Measurements from ENCODE around the gene EXOC3L4. TPM values are rescaled to one million over a fixed set of nuclear protein-coding genes. Genes with fewer than 3 reads are reported as not detected.
A peak's percentile ranks its signal among the peaks of the same experiment; 100 is the strongest.

EXOC3L4 gene
- total and polyA plus RNA-seq, 9 of the 15 experiments (the other 6 are each of a cell fraction or from before 2014, with no cell fraction given): 0.10 to 6.7 (median 0.98) TPM; not detected in 1

DNA sequence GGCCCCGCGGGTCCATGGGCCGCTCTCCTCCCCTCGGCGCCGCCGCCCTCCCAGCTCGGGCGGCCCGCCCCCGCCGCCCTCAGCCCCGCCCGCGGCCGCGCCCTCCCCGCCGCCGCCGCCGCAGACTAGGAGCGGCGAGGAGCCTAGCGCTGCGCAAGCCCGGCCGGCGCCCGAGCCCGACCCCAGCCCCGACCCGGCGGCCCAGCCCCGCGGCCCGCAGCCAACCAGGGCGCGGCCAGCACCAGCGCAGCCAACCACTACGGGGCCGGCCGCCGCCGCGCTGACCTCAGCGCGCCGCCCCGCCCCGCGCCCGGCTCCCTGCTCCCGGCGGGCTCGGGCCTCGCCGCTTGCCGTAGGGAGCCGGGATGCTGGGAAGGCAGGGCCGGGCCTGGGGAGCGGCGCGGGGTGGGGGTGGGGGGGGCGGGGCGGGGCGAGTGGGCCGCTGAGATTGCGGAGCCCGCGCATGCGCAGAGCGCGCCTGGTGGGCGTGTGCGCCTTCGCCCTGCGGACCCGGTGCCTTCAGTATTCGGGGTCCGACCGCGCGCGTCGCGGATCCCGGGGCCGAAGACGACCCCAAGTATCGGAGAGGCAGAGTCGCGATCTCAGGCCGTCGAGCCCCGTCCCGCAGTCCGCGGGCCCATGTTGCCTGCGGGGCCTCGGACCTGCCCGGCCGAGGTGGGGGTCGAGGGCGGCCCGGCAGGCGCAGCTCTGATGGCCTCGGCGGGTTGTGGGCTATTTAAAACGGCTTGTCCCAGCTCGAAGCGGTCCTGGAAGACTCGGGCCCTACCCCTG lies 37.0 kb upstream of the EXOC3L4 start, which contains the start of gene CDC42BPB (continued):
- TF ChIP-seq, protein P1, sequence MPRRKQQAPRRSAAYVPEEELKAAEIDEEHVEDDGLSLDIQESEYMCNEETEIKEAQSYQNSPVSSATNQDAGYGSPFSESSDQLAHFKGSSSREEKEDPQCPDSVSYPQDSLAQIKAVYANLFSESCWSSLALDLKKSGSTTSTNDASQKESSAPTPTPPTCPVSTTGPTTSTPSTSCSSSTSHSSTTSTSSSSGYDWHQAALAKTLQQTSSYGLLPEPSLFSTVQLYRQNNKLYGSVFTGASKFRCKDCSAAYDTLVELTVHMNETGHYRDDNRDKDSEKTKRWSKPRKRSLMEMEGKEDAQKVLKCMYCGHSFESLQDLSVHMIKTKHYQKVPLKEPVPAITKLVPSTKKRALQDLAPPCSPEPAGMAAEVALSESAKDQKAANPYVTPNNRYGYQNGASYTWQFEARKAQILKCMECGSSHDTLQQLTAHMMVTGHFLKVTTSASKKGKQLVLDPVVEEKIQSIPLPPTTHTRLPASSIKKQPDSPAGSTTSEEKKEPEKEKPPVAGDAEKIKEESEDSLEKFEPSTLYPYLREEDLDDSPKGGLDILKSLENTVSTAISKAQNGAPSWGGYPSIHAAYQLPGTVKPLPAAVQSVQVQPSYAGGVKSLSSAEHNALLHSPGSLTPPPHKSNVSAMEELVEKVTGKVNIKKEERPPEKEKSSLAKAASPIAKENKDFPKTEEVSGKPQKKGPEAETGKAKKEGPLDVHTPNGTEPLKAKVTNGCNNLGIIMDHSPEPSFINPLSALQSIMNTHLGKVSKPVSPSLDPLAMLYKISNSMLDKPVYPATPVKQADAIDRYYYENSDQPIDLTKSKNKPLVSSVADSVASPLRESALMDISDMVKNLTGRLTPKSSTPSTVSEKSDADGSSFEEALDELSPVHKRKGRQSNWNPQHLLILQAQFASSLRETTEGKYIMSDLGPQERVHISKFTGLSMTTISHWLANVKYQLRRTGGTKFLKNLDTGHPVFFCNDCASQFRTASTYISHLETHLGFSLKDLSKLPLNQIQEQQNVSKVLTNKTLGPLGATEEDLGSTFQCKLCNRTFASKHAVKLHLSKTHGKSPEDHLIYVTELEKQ (CRISPR knock-in tag; IDR thresholded peaks at IDR 0.05): no peak
- TF ChIP-seq, protein P2, sequence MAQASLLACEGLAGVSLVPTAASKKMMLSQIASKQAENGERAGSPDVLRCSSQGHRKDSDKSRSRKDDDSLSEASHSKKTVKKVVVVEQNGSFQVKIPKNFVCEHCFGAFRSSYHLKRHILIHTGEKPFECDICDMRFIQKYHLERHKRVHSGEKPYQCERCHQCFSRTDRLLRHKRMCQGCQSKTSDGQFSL (CRISPR knock-in tag; IDR thresholded peaks at IDR 0.05): 0 out of 2 replicates have a peak, but pooled peaks have one; percentile 49
- TF ChIP-seq, protein P2 (tag; IDR thresholded peaks at IDR 0.05): peak in 1 of 2 experiments; percentile 85; a peak in 2 of 4 replicates
- TF ChIP-seq, protein P3, sequence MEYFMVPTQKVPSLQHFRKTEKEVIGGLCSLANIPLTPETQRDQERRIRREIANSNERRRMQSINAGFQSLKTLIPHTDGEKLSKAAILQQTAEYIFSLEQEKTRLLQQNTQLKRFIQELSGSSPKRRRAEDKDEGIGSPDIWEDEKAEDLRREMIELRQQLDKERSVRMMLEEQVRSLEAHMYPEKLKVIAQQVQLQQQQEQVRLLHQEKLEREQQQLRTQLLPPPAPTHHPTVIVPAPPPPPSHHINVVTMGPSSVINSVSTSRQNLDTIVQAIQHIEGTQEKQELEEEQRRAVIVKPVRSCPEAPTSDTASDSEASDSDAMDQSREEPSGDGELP (CRISPR knock-in tag; IDR thresholded peaks at IDR 0.05; ENCODE audit: borderline replicate concordance): 0 out of 2 replicates have a peak, but pooled peaks have one; percentile 25
- TF ChIP-seq RCOR1 (IDR thresholded peaks at IDR 0.05; ENCODE audit: borderline replicate concordance in 1 of 2, low read depth in 2 of 2, low read length in 2 of 2) (peak; percentile 41 to 88; a peak in 2 of 4 replicates), COPS2 (conservative IDR thresholded peaks at IDR 0.05) (no peak), NFYB (IDR thresholded peaks at IDR 0.05; ENCODE audit: extremely low read depth, insufficient read length) (peak; percentile 21), CCNT2 (IDR thresholded peaks at IDR 0.05; ENCODE audit: borderline replicate concordance, extremely low read depth, insufficient read length, low read depth, low read length) (peak; percentile 44), NR2C2 (CRISPR knock-in tag; IDR thresholded peaks at IDR 0.05) (no peak), NR2C2 (tag; IDR thresholded peaks at IDR 0.05) (peak; percentile 76), ZNF224 (CRISPR knock-in tag; IDR thresholded peaks at IDR 0.05) (no peak), POLR2G (IDR thresholded peaks at IDR 0.05; ENCODE audit: low read depth, low read length) (0 out of 2 replicates have a peak, but pooled peaks have one; percentile 8)
- TF ChIP-seq, protein P4, sequence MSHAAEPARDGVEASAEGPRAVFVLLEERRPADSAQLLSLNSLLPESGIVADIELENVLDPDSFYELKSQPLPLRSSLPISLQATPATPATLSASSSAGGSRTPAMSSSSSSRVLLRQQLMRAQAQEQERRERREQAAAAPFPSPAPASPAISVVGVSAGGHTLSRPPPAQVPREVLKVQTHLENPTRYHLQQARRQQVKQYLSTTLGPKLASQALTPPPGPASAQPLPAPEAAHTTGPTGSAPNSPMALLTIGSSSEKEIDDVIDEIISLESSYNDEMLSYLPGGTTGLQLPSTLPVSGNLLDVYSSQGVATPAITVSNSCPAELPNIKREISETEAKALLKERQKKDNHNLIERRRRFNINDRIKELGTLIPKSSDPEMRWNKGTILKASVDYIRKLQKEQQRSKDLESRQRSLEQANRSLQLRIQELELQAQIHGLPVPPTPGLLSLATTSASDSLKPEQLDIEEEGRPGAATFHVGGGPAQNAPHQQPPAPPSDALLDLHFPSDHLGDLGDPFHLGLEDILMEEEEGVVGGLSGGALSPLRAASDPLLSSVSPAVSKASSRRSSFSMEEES (CRISPR knock-in tag; IDR thresholded peaks at IDR 0.05): no peak
- TF ChIP-seq, protein P5, sequence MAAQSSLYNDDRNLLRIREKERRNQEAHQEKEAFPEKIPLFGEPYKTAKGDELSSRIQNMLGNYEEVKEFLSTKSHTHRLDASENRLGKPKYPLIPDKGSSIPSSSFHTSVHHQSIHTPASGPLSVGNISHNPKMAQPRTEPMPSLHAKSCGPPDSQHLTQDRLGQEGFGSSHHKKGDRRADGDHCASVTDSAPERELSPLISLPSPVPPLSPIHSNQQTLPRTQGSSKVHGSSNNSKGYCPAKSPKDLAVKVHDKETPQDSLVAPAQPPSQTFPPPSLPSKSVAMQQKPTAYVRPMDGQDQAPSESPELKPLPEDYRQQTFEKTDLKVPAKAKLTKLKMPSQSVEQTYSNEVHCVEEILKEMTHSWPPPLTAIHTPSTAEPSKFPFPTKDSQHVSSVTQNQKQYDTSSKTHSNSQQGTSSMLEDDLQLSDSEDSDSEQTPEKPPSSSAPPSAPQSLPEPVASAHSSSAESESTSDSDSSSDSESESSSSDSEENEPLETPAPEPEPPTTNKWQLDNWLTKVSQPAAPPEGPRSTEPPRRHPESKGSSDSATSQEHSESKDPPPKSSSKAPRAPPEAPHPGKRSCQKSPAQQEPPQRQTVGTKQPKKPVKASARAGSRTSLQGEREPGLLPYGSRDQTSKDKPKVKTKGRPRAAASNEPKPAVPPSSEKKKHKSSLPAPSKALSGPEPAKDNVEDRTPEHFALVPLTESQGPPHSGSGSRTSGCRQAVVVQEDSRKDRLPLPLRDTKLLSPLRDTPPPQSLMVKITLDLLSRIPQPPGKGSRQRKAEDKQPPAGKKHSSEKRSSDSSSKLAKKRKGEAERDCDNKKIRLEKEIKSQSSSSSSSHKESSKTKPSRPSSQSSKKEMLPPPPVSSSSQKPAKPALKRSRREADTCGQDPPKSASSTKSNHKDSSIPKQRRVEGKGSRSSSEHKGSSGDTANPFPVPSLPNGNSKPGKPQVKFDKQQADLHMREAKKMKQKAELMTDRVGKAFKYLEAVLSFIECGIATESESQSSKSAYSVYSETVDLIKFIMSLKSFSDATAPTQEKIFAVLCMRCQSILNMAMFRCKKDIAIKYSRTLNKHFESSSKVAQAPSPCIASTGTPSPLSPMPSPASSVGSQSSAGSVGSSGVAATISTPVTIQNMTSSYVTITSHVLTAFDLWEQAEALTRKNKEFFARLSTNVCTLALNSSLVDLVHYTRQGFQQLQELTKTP (IDR thresholded peaks at IDR 0.05; ENCODE audit: low read depth in 1 of 2, partially characterized antibody in 2 of 2): no peak
